ENCODE results near the gene ZFYVE28.
"Not testable (repeated sequence)": the region's sequence is repeated elsewhere in the genome, so short reads cannot be mapped to it uniquely, and the experiment has no call there.

ZFYVE28 gene

DNA sequence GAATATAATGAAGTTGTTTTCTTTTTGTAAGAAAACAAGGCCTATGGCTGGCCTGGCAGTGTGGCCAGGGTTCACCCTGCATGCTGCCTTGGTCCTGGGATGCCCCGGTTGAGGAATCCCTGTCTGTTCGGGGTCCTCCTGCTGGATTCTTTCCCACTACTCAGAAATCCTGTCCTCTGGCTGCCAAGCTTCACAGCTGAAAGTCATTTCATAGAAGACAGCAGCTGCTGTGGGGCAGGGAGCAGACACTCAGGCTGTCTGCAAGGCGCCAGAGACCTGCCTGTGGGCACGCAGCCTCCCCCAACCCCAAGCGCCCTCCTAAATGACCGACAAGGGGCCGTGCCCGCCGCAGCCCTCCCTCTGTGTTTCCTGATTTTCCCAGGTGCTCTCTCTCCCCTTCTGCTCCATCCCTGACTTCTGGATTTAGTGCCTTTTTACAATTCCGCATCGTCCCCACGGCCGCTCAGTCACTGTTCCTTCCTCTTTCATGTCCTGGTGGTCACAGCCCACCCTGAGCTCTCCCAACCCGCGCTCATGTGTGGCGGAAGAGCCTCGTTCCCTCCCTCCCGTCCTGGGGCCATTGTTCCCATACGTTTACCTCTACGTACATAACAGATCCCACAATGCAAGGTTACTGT lies 27.5 kb downstream of the ZFYVE28 start:
- DNase-seq: no peak

DNA sequence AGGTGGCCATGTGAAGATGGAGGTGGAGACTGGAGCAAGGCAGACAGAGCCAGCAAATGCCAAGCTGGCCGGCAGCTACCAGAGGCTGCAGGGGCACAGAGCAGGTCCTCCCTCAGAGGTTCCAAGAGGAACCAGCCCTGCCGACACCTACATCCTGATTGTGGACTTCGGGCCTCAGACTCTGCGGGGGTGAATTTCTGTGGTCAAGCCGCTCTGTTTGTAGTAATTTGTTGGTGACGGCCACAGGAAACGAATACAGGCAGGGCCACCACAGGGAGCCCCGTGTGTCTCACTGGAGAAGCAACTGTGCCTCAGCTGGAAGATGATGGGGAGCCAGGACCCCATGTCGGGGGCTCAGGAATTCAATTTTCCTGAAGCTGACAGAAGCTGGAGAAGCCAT lies 28.3 kb downstream of the ZFYVE28 start:
- no peak for DNase-seq

DNA sequence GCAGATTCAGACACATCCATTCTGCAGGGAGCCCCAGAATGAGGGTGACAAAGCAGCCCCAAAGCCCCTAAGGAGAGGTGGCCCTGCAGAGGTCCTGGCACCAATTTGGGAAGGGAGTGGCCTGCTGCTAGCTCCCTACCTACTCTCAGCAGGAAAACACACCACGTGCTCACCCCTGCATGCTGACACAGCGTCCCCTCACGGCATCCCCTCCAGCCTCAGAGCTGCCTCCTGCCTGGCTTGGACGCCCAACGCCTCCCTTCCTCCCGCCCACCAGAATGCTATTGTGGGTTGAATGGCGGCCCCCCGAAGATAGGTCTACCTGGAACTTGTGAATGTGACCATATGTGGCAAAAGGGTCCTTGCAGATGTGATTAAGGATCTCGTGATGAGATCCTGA lies 28.8 kb downstream of the ZFYVE28 start:
- DNase-seq: no peak

DNA sequence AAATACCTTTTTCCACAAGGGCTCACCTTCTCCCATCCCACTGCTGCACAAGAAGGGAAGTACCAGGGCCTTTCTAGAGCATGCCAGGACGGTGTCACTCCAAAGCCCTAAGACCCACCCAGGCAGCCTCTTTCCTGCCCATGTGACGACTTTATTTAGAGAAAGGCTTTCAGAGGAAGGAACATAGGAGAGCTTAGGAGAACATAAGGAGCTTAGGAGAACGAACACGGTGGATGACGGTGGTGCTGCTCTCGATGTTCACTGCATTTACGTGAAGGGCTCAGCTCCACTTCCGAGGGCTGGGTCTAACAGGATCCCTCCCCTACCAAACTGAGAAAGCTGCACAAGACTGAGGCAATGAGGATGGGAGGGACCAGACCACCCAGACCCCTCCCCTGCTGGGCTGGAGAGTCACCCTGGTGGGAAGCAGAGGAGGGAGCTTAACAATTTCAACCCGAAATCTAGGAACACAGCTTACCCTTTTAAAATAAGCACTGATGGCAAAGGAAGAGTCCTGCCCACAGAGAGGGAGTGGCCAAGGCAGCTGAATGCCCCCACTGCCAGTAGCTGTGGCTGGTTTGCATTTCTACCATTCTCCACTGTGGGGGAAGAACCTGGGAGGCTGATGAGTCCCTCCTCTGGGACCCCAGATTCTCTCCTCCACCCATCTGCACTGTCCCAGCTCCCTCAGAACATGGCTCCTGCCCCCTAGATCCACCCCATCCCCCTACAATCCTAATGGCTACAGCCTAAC lies 29.8 kb downstream of the ZFYVE28 start:
- no peak for DNase-seq

DNA sequence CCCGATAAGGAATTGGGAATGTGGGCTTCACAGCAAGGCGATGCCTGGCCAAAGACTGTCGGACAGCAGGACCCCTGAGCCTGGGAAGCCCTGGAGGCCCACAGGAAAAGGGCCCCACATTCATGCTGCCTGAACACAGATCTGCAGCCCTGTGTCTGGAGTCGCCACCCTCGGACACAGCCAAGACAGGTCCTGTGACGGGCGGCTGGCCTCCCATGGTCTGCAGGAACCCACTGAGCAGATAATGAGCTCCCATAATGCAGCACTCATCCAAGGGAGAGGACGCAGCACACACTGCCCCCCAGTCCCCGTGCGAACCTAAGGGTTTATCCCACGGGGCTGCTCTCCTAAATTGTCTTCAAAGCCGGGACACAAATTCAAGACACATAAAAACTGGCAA lies 30.6 kb downstream of the ZFYVE28 start:
- no peak for DNase-seq

DNA sequence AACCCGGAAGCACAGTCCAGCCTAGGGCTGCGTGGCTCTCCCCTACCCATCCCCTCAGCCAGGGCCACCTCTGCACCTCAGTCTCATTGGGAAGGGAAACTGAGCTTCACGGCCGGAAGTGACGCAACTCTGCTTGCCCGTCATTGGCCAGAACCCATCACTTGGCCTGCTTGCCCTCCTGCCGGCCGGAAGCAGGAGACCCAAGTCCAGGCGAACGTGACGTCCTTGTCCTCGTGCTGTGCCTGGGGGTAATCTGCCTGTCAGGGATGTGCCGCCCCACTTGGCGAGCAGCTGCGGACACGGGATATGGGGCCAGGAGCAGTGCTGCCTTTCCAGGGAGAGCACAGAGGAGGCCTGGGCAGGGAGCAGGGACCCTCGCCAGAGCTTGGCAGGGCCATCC lies 31.2 kb downstream of the ZFYVE28 start:
- DNase-seq: no peak

DNA sequence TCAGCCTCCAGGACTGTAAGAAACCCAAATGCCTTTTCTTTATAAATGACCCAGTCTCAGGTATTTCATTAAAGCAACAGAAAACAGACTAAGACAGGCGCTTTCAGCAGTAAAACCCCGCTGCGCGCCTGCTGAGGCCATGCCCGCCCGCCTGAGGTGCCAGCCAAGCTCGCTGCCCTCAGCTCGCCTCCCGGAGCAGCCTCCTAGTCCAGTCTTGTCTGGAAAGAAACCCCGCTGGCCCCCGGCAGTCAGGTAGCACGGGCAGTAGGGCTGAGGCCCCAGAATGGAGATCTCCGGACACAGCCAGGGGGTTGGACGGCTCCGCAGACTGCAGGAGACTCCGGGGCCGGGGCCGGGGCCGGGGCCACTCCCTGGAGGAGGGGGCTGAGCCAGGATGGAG lies 31.7 kb downstream of the ZFYVE28 start:
- DNase-seq: no peak

DNA sequence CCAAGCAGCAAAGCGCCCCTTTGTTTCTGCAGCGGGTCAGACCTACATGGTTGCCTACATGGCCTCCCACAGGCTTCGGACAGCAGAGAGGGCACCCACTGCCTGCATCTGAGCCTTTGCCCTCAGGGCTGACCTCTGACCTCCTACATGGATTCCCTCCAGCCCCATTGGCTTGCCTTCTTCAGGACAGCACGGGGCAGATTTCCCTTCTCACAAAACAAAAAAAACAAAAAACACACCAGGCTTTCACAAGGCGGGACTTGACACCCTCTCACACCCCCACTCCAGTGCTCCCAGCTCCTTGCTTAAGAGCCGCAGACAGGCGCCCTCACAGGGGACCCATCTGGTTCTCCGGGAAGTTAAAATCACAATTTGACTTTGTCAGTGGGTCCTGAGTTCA lies 32.9 kb downstream of the ZFYVE28 start:
- DNase-seq: no peak

DNA sequence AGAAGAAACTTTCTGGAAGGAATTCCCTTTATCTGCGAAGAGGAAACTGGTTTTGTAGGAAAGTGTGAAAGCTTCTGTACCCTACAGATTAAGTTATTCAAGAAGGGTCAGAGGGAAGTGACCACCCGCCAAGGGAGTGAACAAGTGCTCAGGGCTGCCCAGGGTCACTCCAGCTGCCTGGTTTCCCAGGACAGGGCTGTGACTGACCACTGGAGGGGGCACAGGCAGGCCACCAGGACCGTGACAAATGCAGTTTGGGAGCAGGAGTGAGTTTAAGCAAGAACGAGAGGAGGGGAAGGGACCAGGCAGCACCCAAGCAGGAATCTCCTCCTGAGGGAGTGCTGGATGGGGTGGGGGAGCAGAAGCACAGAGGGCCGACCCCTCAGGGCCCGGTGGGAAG lies 34.2 kb downstream of the ZFYVE28 start:
- DNase-seq: no peak

DNA sequence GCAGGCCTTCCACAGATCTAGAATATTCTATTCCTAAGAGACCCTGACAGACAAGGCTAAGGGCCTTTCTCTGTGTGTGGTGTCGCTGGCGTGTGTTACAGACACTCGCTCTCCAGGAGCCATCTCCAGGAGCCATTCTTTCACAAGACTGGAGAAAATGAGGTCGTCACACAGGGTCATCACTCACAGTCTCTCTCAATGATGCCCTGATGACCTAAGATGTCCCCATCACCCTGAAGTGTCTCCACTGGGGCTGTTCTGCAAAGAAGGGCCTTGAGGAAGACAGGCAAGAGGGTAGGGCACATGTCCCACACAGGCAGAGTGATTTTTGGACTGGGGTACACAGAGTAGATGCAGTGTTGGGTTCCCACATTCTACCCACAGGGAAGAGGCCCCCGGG lies 34.7 kb downstream of the ZFYVE28 start:
- DNase-seq: no peak

DNA sequence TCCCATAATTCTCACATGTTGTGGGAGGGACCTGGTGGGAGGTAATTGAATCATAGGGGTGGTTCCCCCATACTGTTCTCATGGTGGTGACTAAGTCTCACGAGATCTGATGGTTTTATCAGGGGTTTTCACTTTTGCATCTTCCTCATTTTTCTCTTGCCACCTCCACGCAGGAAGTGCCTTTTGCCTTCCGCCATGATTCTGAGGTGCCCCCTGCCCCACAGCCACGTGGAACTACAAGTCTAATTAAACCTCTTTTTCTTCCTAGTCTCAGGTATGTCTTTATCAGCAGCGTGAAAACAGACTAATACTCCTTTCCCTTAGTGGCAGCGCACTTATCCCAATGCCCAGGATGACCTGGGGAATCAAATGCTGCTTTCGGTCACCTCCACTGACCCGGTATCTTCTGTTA lies 35.2 kb downstream of the ZFYVE28 start:
- DNase-seq: not testable (repeated sequence)

DNA sequence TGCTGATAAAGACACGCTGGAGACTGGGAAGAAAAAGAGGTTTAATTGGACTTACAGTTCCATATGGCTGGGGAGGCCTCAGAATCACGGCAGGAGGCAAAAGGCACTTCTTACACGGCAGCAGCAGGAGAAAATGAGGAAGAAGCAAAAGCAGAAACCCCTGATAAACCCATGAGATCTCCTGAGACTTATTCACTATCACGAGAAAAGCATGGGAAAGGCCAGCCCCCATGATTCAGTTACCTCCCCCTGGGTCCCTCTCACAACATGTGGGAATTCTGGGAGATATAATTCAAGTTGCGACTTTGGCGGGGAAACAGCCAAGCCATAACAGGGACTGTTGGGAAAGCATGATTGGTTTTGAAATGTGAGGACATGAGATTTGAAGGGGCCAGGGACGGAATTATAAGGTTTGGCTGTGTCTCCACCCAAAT lies 35.7 kb downstream of the ZFYVE28 start:
- not testable (repeated sequence) for DNase-seq

DNA sequence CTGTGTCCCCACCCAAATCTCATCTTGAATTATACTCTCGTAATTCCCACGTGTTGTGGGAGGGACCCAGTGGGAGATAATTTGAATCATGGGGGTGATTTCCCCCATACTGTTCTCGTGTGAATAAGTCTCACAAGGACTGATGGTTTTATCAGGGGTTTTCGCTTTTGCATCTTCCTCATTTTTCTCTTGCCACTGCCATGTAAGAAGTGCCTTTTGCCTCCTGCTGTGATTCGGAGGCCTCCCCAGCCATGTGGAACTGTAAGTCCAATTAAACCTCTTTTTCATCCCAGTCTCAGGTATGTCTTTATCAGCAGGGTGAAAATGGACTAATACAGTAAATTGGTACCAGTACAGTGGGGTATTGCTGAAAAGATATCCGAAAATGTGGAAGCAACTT lies 37.9 kb downstream of the ZFYVE28 start:
- not testable (repeated sequence) for DNase-seq

DNA sequence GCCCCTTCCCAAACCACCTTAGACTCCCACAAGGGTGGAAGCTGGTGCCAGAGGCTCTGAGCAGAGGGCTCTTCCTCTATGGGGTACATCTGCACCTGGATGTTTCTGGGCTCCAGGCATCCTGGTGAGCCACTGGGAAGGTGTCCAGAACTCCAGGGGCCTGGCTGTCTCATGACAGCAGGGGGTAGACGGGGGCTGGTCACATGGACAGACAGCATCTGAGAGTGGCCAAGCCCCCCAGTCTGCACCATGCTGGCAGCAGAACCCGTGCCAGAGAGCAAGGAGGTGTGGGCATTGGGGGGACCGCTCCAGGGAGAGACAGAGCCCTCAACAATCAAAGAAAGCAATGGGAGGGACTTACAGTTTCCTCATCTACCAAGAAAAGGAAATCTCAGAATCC lies 39.5 kb downstream of the ZFYVE28 start:
- no peak for DNase-seq

DNA sequence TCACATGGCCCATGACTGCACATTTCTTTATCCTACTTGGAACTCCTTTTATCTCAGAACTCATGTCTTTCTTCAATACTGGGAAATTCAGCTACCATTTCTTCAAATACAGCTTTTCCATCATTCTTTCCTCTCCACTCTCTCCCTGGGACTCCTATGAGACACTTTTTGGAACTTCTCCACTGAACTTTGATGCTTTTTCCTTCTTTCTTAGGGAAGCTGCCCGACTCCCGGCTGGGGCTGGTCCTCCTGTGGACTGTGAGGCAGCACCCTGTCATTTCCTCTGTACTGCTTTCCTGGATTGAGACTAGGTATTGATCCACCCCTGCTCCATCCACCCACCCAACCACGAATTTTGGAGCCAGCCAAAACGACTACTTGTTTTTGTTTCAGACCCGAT lies 40.0 kb downstream of the ZFYVE28 start:
- DNase-seq: no peak

DNA sequence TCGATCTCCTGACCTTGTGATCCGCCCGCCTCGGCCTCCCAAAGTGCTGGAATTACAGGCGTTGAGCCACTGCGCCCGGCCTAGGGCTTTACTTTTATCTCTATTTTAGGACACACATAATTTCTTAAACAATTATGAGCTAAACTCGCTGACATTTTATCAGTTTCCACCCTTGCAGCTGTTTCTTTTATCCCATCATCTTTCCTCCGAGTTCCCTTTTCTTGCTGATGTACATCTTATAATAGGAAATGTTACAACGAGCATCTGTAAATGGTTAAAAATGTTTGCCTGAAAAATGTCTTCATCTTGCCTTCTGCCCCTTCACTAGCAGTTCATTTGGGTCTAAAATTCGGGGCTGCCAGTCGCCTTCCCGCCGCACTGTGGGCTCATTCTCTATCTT lies 41.2 kb downstream of the ZFYVE28 start:
- no peak for DNase-seq

DNA sequence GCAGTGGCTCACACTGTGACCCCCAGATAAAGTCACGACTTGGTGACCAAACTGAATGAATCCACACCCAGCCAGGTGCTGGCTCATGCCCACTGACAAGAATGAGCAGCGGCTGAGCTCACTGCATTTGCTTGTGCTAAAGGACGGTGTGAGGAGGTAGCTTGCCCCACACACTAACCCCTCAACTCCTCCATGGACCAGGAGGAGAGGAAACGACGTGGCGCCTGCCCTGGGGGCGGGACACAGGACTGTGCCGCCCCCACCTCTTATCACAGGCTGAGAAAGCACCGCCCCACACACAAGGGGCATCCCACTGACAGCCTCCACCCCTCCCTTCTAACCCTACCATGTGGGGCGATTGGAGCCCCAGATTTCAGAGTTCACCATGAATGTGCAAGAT lies 43.0 kb downstream of the ZFYVE28 start:
- no peak for DNase-seq

DNA sequence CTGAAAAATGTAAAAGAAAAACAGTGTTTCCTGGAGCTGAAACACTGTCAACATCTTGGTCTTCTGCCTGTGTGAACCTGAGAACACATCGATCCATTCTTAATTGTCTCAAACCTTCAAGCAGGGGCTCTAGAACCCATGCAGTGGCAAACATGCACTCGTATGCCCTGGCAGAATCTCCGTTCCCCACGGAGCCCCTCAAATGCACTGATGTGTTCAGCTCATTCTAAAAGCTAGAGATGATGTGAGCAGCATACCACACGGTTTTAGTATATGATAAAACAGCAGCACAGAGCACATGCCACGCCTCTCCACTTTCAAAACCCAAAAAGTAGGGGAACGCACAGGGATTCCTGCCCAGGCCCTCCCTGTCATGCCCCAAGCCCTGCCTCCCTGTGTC lies 44.9 kb downstream of the ZFYVE28 start:
- DNase-seq: no peak

DNA sequence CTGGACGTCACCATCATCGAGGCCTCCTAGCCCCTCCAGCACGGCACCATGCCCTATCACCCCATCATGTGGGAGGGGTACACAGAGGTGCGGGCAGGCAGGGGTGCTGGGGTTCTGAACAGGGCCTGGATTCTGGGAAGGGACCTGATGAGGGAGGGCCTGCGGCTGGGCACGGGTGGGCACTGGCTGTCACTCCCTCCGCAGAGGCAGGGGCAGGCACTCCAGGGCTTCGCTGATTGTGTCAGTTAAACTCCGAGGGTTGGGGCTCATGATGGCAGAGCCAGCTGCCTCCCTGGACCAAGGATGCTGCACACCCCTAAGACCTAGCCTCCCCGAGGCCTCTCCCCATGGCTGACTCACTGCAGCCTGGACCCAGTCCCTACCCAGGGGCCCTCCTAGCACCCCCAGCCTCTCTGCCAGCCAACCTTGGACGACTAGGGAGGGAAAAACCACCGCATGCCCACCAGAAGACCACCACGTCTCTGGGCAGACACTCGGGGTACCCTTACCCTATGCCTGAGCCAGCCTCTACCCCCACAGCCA lies 45.9 kb downstream of the ZFYVE28 start:
- no peak for DNase-seq

DNA sequence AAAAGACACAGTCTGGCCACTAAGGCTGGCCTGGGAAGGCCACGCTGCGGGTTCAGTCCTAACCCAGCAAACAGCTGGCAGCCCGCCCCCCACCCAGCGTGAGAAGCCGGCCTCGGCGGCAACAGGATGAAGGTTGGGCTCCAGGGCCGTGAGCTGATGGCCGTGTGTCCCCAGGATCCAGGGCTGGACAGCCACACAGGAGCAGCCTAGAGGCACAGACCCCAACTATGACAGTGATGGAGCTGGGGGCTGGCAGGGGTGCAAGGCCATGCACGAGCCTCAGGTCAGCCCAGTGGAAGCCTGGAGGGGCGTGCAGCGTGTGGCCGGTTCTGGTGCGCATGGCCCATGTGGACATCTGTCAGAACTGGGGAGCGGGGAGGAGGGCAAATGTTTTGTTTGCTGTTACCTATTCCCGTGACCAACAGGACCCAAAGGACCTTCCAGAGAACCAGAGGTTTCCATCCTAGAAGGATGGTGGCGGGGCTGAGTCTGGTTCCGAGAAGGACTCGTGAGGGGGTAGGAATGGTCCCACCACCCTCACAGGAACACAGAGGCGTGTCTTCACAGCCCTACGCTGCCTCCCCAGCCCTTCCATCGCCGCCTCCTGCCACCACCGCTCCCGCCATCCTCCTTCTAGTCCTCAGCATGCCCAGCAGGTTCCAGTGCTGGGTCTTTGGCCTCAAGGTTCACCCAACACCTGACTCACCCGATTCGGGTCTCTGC lies 46.5 kb downstream of the ZFYVE28 start:
- DNase-seq: no peak

DNA sequence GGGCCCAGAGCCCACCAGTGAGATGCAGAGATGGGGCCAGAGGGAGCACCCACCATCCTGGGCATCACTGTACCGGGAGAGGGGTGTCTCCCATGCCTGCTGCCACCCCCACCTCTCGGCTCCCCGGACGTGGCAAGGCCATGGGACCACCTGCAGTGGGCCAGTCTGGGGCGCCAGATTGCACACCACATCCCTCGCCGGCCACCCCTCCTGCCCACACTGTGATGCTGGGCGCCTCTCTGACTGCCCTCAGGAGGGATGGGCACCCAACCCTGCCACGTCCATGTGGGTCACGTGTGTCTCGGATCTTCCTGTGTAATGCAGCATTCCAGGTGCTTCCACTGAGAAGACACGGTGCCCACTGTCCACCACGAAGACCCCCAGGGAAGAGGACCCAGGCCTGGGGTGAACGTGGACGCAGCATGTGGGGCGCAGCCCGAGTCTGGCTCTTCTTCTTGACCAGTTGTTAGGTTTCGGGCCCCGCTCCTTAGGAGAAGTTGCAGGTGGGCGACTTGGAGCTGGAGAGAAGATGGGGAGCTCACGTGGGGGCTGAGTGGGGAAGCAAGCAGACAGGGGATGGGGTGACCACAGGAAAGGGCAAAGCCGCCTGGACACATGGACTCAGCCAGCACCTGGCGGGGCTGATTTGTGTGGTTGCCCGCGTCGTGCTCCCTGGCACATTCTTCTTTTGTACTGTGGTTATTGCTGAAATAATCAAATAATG lies 47.7 kb downstream of the ZFYVE28 start:
- DNase-seq: no peak

Data from hypothalamus (tissue), 51 donors.